ENCODE measurements around the gene TYW1B. TPM values are rescaled to one million over a fixed set of nuclear protein-coding genes. Genes with fewer than 3 reads are reported as not detected.
"Not testable (repeated sequence)": the region's sequence is repeated elsewhere in the genome, so short reads cannot be mapped to it uniquely, and the experiment has no call there.

Gene TYW1B
- total RNA-seq, 1 donor from 2014 or later = 2.8 TPM

- DNase-seq (ENCODE audit: low read depth) = not testable (repeated sequence)
Observed at GRCh38 chr7:72696643-72697042, 131.4 kb downstream of the TYW1B start.

- not testable (repeated sequence) for DNase-seq (ENCODE audit: low read depth)
Observed at GRCh38 chr7:72695482-72695881, 132.5 kb downstream of the TYW1B start.

GRCh38 chr7:72691442-72691841, 136.6 kb downstream of the TYW1B start:
- DNase-seq (ENCODE audit: low read depth) = not testable (repeated sequence)

- DNase-seq (ENCODE audit: low read depth) = not testable (repeated sequence)
Observed at GRCh38 chr7:72690177-72690576, 137.8 kb downstream of the TYW1B start.

- not testable (repeated sequence) for DNase-seq (ENCODE audit: low read depth)
Observed at GRCh38 chr7:72689344-72689743, 138.7 kb downstream of the TYW1B start.

- not testable (repeated sequence) for DNase-seq (ENCODE audit: low read depth)
Observed at GRCh38 chr7:72681211-72681610, 146.8 kb downstream of the TYW1B start.

GRCh38 chr7:72676880-72677279, 151.1 kb downstream of the TYW1B start:
- DNase-seq (ENCODE audit: low read depth) = not testable (repeated sequence)

- DNase-seq (ENCODE audit: low read depth) = not testable (repeated sequence)
Observed at GRCh38 chr7:72676086-72676690, 151.8 kb downstream of the TYW1B start.

GRCh38 chr7:72675686-72676085, 152.3 kb downstream of the TYW1B start:
- not testable (repeated sequence) for DNase-seq (ENCODE audit: low read depth)

- DNase-seq (ENCODE audit: low read depth) = no peak
Observed at GRCh38 chr7:72674394-72674793, 153.6 kb downstream of the TYW1B start.

- not testable (repeated sequence) for DNase-seq (ENCODE audit: low read depth)
Observed at GRCh38 chr7:72670850-72671249, 157.2 kb downstream of the TYW1B start.

GRCh38 chr7:72668435-72668834, 159.6 kb downstream of the TYW1B start:
- DNase-seq (ENCODE audit: low read depth) = not testable (repeated sequence)

- DNase-seq (ENCODE audit: low read depth) = not testable (repeated sequence)
Observed at GRCh38 chr7:72667049-72667448, 161.0 kb downstream of the TYW1B start.

- not testable (repeated sequence) for DNase-seq (ENCODE audit: low read depth)
Observed at GRCh38 chr7:72648574-72648973, 179.4 kb downstream of the TYW1B start.

- DNase-seq (ENCODE audit: low read depth) = not testable (repeated sequence)
Observed at GRCh38 chr7:72643708-72644107, 184.3 kb downstream of the TYW1B start.

GRCh38 chr7:72641485-72642248, 186.3 kb downstream of the TYW1B start:
- DNase-seq (ENCODE audit: low read depth) = not testable (repeated sequence)

- not testable (repeated sequence) for DNase-seq (ENCODE audit: low read depth)
Observed at GRCh38 chr7:72640740-72641139, 187.3 kb downstream of the TYW1B start.

GRCh38 chr7:72635273-72635908, 192.6 kb downstream of the TYW1B start:
- DNase-seq (ENCODE audit: low read depth) = not testable (repeated sequence)

GRCh38 chr7:72632765-72633292, 195.2 kb downstream of the TYW1B start:
- DNase-seq (ENCODE audit: low read depth) = peak; percentile 18

- DNase-seq (ENCODE audit: low read depth) = not testable (repeated sequence)
Observed at GRCh38 chr7:72628375-72628774, 199.6 kb downstream of the TYW1B start.

GRCh38 chr7:72626428-72627011, 201.5 kb downstream of the TYW1B start:
- not testable (repeated sequence) for DNase-seq (ENCODE audit: low read depth)
